HepG2 (cell line): ENCODE measurements around the gene SPDYE4. TPM values are rescaled to one million over a fixed set of nuclear protein-coding genes. Genes with fewer than 3 reads are reported as not detected.

Experiments used
- ATAC-seq: fragments of 200-7000 bp; cut with Tn5 transposase; 3 replicates; pipeline ENCODE4 v1.9.1; 2020; ENCODE audit warnings: mild to moderate bottlenecking, moderate library complexity
- BruUV-seq: library from RNA; stranded (reverse); fragments of 400-500 nt; replicated peaks from 2 replicates; lab custom pipeline; 2021; lab: Mats Ljungman, UMichigan
- CTCF ChIA-PET: fragments of 300-600 bp; formaldehyde crosslinking; extraction: SDS; loops from one replicate; lab custom pipeline; 2021; ENCODE audit warnings: low total read pairs, inconsistent platforms, low intra/inter-chr PET ratio; lab: Yijun Ruan, JAX
- POLR2A ChIA-PET: fragments of 350-600 bp; sonication (Branson Sonifier 250); formaldehyde crosslinking; loops from one replicate; lab custom pipeline; 2020; ENCODE audit warnings: antibody characterized with exemption, inconsistent platforms; lab: Yijun Ruan, JAX
- DNase-seq: peaks from one replicate; pipeline ENCODE4 v3.0.0-alpha.2; 2015; ENCODE audit warnings: low spot score
- FAIRE-seq: peaks from 3 replicates; lab custom pipeline; 2011; peaks lifted over from hg19 to GRCh38; lab: Jason Lieb, UNC
- H2AFZ ChIP-seq: one replicate; pipeline ENCODE4 v1.6.1; 2011; ENCODE audit warnings: low read length, inconsistent platforms
- H3K27ac ChIP-seq: fragments of 300-600 bp; 3 replicates; pipeline ENCODE4 v1.8.0; 2011; ENCODE audit warnings: mixed run types, mild to moderate bottlenecking, mixed read lengths, low read length, inconsistent platforms; ENCODE audit not compliant: insufficient read depth; ENCODE audit errors: extremely low read length
- H3K27me3 ChIP-seq, 2 experiments: fragments of 200-600 bp in 1 of 2; 2 replicates in 1 of 2; 3 replicates in 1 of 2; pipeline versions ENCODE4 v1.6.0 to v1.8.0; 2011; ENCODE audit warnings: low read length in 2 of 2, mild to moderate bottlenecking in 2 of 2, moderate library complexity in 2 of 2, inconsistent platforms in 1 of 2; ENCODE audit not compliant: insufficient read depth in 2 of 2, control insufficient read depth in 1 of 2
- H3K36me3 ChIP-seq, 2 experiments: fragments of 200-600 bp in 1 of 2; replicated peaks in 1 of 2; 2 replicates in 1 of 2; 3 replicates in 1 of 2; pipeline versions ENCODE4 v1.5.1 to v1.8.0; 2011; ENCODE audit warnings: low read length in 2 of 2, inconsistent platforms in 1 of 2; ENCODE audit not compliant: insufficient read depth in 2 of 2, control insufficient read depth in 1 of 2
- H3K4me1 ChIP-seq: 2 replicates; pipeline ENCODE4 v1.5.1; 2012; ENCODE audit warnings: low read length, inconsistent platforms; ENCODE audit not compliant: insufficient read depth
- H3K4me2 ChIP-seq: 2 replicates; pipeline ENCODE4 v1.6.0; 2011; ENCODE audit warnings: low read depth, low read length, inconsistent platforms
- H3K4me3 ChIP-seq, 3 experiments: fragments of 200-600 bp in 1 of 3; sonication (generic), shearing (Covaris generic) in 1 of 3; replicated peaks in 1 of 3; 2 replicates each; pipeline ENCODE4 v1.5.1; 2011 to 2016; ENCODE audit warnings: low read length in 3 of 3, inconsistent platforms in 2 of 3, low read depth in 2 of 3, mild to moderate bottlenecking in 2 of 3, control low read depth in 1 of 3, mixed read lengths in 1 of 3; ENCODE audit not compliant: insufficient read depth in 1 of 3
- H3K79me2 ChIP-seq: one replicate; pipeline ENCODE4 v1.6.1; 2011; ENCODE audit warnings: low read length, inconsistent platforms; ENCODE audit not compliant: insufficient read depth
- H3K9ac ChIP-seq: 2 replicates; pipeline ENCODE4 v1.6.0; 2011; ENCODE audit warnings: mild to moderate bottlenecking, low read depth, low read length, inconsistent platforms; ENCODE audit not compliant: insufficient read depth
- H3K9me3 ChIP-seq: 2 replicates; pipeline ENCODE4 v1.5.1; 2012; ENCODE audit warnings: mild to moderate bottlenecking, low read length
- H4K20me1 ChIP-seq: 2 replicates; pipeline ENCODE4 v1.6.0; 2011; ENCODE audit warnings: inconsistent platforms, mild to moderate bottlenecking, low read length, moderate library complexity; ENCODE audit not compliant: insufficient read depth
- JARID2 ChIP-seq: sonication (generic); formaldehyde crosslinking; IDR thresholded peaks from 2 replicates; pipeline ENCODE4 v1.8.1; 2023; ENCODE audit warnings: missing genetic modification reagents, inconsistent platforms; ENCODE audit not compliant: insufficient replicate concordance
- KLF9 ChIP-seq: IDR thresholded peaks from 2 replicates; pipeline ENCODE4 v1.6.1; 2016; ENCODE audit warnings: low read depth
- NCOA2 ChIP-seq: sonication (generic); formaldehyde crosslinking; IDR thresholded peaks from 2 replicates; pipeline ENCODE4 v1.8.0; 2022; ENCODE audit warnings: inconsistent platforms
- RXRA ChIP-seq: sonication (generic); formaldehyde crosslinking; IDR thresholded peaks from 2 replicates; pipeline ENCODE4 v1.5.1; 2020; ENCODE audit warnings: missing genetic modification reagents
- ZBTB25 ChIP-seq: IDR thresholded peaks from 2 replicates; pipeline ENCODE4 v1.6.1; 2018; ENCODE audit warnings: missing genetic modification reagents
- ZNF101 ChIP-seq: sonication (generic); formaldehyde crosslinking; IDR thresholded peaks from 2 replicates; pipeline ENCODE4 v1.4.0; 2020; ENCODE audit warnings: mild to moderate bottlenecking, low read depth, missing genetic modification reagents, borderline replicate concordance
- ZNF18 ChIP-seq: sonication (generic); formaldehyde crosslinking; IDR thresholded peaks from 2 replicates; pipeline ENCODE4 v1.8.0; 2022; ENCODE audit warnings: mild to moderate bottlenecking, missing genetic modification reagents; ENCODE audit not compliant: insufficient replicate concordance
- ZNF20 ChIP-seq: sonication (generic); formaldehyde crosslinking; IDR thresholded peaks from 2 replicates; pipeline ENCODE4 v1.4.0; 2020; ENCODE audit warnings: mild to moderate bottlenecking, moderate library complexity, missing genetic modification reagents
- ZNF644 ChIP-seq: IDR thresholded peaks from 2 replicates; pipeline ENCODE4 v1.6.1; 2016; ENCODE audit warnings: low read depth
- ZNF780A ChIP-seq: sonication (generic); formaldehyde crosslinking; IDR thresholded peaks from 2 replicates; pipeline ENCODE4 v1.8.0; 2022; ENCODE audit warnings: mild to moderate bottlenecking, missing genetic modification reagents, moderate library complexity
- WGBS: methylation state at CpG from one replicate; pipeline ENCODE4 v1.1.6; 2017; ENCODE audit warnings: low lambda C conversion rate; 5-methylcytosine and 5-hydroxymethylcytosine counted together
- in situ Hi-C: cut with HindIII; loops from 2 replicates; pipeline ENCODE4 v1.10.0; 2017; ENCODE audit warnings: low pct_unique_long_range_greater_than_20kb; ENCODE audit not compliant: extremely low pct_ligation_motif_present
- intact Hi-C: fragments of 100-400 bp; cut with micrococcal nuclease; formaldehyde crosslinking; loops from one replicate; pipeline ENCODE4 v1.10.0; 2022; ENCODE audit not compliant: unreplicated experiment
- polyA plus RNA-seq, 8 experiments: library from polyadenylated mRNA; depleted of rRNA in 3 of 8; stranded (reverse) in 7 of 8; unstranded in 1 of 8; fragments of >200 nt; fragmentation: Illumina TruSeq in 4 of 8; extraction: Trizol in 4 of 8; gene quantifications; 2 replicates each; pipeline versions ENCODE4 v1.2.1 to v1.2.3, GENCODE V29; 2011 to 2016; ENCODE audit warnings: low read depth in 4 of 8, missing spikeins in 1 of 8, mixed read lengths in 1 of 8; ENCODE audit not compliant: insufficient read depth in 1 of 8
- total RNA-seq, 5 experiments: library from RNA; depleted of rRNA; stranded (reverse); fragments of >200 nt; fragmentation: Illumina TruSeq; extraction: Trizol; gene quantifications; 2 replicates each; pipeline ENCODE4 v1.2.3, GENCODE V29; 2016; ENCODE audit warnings: low read depth in 1 of 5
- TF ChIP-seq, protein P1 (sequence below): sonication (generic); formaldehyde crosslinking; IDR thresholded peaks from 2 replicates; pipeline ENCODE4 v1.5.1; 2020; ENCODE audit warnings: missing genetic modification reagents, mild to moderate bottlenecking, borderline replicate concordance
- TF ChIP-seq, protein P2 (sequence below): sonication (generic); formaldehyde crosslinking; IDR thresholded peaks from 2 replicates; pipeline ENCODE4 v1.8.1; 2023; ENCODE audit warnings: missing genetic modification reagents, mild to moderate bottlenecking, borderline replicate concordance

SPDYE4 gene
- total and polyA plus RNA-seq, 2 of the 13 experiments (the other 11 are each of a cell fraction or from before 2014, with no cell fraction given), result not detected

DNA sequence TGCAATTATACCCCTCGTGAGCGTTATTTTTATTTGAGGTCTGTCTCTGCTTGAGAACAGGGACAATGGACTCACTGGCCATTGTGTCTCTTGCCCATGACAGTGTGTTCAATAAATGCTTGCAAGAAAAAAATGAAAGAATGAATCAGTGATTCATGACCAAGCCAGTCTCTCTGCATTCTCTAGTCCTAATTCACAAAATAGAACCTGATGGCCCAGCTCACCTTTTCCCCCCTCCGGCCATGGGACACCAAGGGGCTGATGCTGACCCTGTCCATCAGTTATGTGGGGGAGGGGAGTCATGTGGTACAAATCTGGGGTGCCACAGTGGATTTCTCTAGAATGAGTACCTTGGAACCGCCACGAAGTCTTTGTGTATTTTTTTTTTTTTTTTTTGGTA lies 51.9 kb downstream of the SPDYE4 start:
- no peak for FAIRE-seq
- Histone ChIP-seq H4K20me1 (no peaks in the 10 kb centered on the region), H3K36me3 (no peaks in the 10 kb centered on the region), H3K79me2 (no peaks in the 10 kb centered on the region), H3K27ac (no peak overlapping the region), H3K4me1 (peaks cover 21% of the 10 kb centered on the region), H3K4me3 (no peak overlapping the region), H3K9ac (no peak overlapping the region), H3K27me3 (peaks cover 0 to 4% of the 10 kb centered on the region in 2 experiments; a peak in 1 of 5 replicates), H3K9me3 (no peaks in the 10 kb centered on the region), H3K4me2 (no peak overlapping the region), H2AFZ (no peak overlapping the region)
- DNase-seq, result no peak
- in situ Hi-C loops (no loop called here), intact Hi-C loops (no loop called here)
- no TSS peak for BruUV-seq
- TF ChIP-seq JARID2 (CRISPR knock-in tag) (no peak), ZNF18 (CRISPR knock-in tag) (no peak), ZBTB25 (CRISPR knock-in tag) (no peak), NCOA2 (CRISPR knock-in tag) (no peak), ZNF101 (CRISPR knock-in tag) (no peak)
- 64% methylated on average over 5 of the region's 5 CpGs for WGBS
- ATAC-seq, result no peak
- ChIA-PET CTCF (no interaction called here), POLR2A (no interaction called here)

GRCh38 chr17:8705427-8705826 lies 52.9 kb downstream of the SPDYE4 start:
- WGBS, result 29% methylated on average over 5 of the region's 5 CpGs
- Histone ChIP-seq H3K9ac (no peak overlapping the region), H4K20me1 (no peaks in the 10 kb centered on the region), H3K27ac (no peak overlapping the region), H3K79me2 (no peaks in the 10 kb centered on the region), H2AFZ (no peak overlapping the region), H3K36me3 (no peaks in the 10 kb centered on the region), H3K4me3 (no peak overlapping the region), H3K4me2 (no peak overlapping the region), H3K4me1 (peaks cover 21% of the 10 kb centered on the region), H3K9me3 (no peaks in the 10 kb centered on the region), H3K27me3 (peaks cover 0 to 8% of the 10 kb centered on the region in 2 experiments; a peak in 1 of 5 replicates)
- intact Hi-C loops (no loop called here), in situ Hi-C loops (no loop called here)
- ATAC-seq (no peak), FAIRE-seq (no peak), DNase-seq (no peak)
- no TSS peak for BruUV-seq
- ChIA-PET POLR2A (no interaction called here), CTCF (no interaction called here)
- TF ChIP-seq ZNF20 (CRISPR knock-in tag) (no peak), RXRA (no peak), ZNF644 (CRISPR knock-in tag) (no peak), ZNF780A (CRISPR knock-in tag) (no peak), KLF9 (no peak)
- TF ChIP-seq, protein P1, sequence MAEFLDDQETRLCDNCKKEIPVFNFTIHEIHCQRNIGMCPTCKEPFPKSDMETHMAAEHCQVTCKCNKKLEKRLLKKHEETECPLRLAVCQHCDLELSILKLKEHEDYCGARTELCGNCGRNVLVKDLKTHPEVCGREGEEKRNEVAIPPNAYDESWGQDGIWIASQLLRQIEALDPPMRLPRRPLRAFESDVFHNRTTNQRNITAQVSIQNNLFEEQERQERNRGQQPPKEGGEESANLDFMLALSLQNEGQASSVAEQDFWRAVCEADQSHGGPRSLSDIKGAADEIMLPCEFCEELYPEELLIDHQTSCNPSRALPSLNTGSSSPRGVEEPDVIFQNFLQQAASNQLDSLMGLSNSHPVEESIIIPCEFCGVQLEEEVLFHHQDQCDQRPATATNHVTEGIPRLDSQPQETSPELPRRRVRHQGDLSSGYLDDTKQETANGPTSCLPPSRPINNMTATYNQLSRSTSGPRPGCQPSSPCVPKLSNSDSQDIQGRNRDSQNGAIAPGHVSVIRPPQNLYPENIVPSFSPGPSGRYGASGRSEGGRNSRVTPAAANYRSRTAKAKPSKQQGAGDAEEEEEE (CRISPR knock-in tag), result no peak
- TF ChIP-seq, protein P2, sequence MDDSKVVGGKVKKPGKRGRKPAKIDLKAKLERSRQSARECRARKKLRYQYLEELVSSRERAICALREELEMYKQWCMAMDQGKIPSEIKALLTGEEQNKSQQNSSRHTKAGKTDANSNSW, result no peak
